OCI-LY1 (cell line): ENCODE measurements around the gene TAX1BP3.

Source experiments
- H2AFZ ChIP-seq: fragments of 200-600 bp; sonication (generic), shearing (Covaris generic); 2 replicates; pipeline ENCODE4 v1.6.0; 2014; ENCODE audit warnings: antibody characterized with exemption, mild to moderate bottlenecking, low read length
- H3F3A ChIP-seq: fragments of 200-600 bp; sonication (generic), shearing (Covaris generic); 2 replicates; pipeline ENCODE4 v1.6.0; 2014; ENCODE audit warnings: mild to moderate bottlenecking, antibody characterized with exemption, low read length, moderate library complexity; ENCODE audit not compliant: insufficient read depth
- H3K27ac ChIP-seq: fragments of 200-600 bp; sonication (generic); 2 replicates; pipeline ENCODE4 v1.5.1; 2014; ENCODE audit warnings: low read length, mixed run types, mild to moderate bottlenecking, low read depth; ENCODE audit not compliant: poor library complexity, severe bottlenecking
- H3K27me3 ChIP-seq: fragments of 200-600 bp; sonication (generic); 2 replicates; pipeline ENCODE4 v1.6.0; 2014; ENCODE audit warnings: antibody characterized with exemption, mild to moderate bottlenecking, low read length, moderate library complexity; ENCODE audit not compliant: insufficient read depth
- H3K36me3 ChIP-seq: fragments of 200-600 bp; sonication (generic); 2 replicates; pipeline ENCODE4 v1.6.1; 2014; ENCODE audit warnings: mild to moderate bottlenecking, antibody characterized with exemption, low read length, moderate library complexity, mixed read lengths; ENCODE audit not compliant: insufficient read depth
- H3K4me1 ChIP-seq: fragments of 200-600 bp; sonication (generic); 2 replicates; pipeline ENCODE4 v1.5.1; 2014; ENCODE audit warnings: mild to moderate bottlenecking, low read length, moderate library complexity; ENCODE audit not compliant: insufficient read depth, severe bottlenecking
- H3K4me2 ChIP-seq: fragments of 200-600 bp; sonication (generic), shearing (Covaris generic); 2 replicates; pipeline ENCODE4 v1.6.1; 2014; ENCODE audit warnings: low read length
- H3K4me3 ChIP-seq: fragments of 200-600 bp; sonication (generic); 2 replicates; pipeline ENCODE4 v1.5.1; 2014; ENCODE audit warnings: low read length, low read depth, mild to moderate bottlenecking, mixed read lengths; ENCODE audit not compliant: poor library complexity, severe bottlenecking
- H3K79me2 ChIP-seq: fragments of 200-600 bp; shearing (Covaris generic); 2 replicates; pipeline ENCODE4 v1.6.1; 2016; ENCODE audit warnings: mixed run types, low read length, mixed read lengths; ENCODE audit not compliant: insufficient read depth
- H3K9ac ChIP-seq: fragments of 200-600 bp; sonication (generic), shearing (Covaris generic); 2 replicates; pipeline ENCODE4 v1.6.1; 2014; ENCODE audit warnings: mild to moderate bottlenecking, low read length, mixed read lengths
- H3K9me2 ChIP-seq: fragments of 200-600 bp; sonication (generic), shearing (Covaris generic); 2 replicates; pipeline ENCODE4 v1.6.1; 2014; ENCODE audit warnings: low read depth, mild to moderate bottlenecking, low read length, mixed read lengths
- H3K9me3 ChIP-seq: fragments of 200-600 bp; shearing (Covaris generic); 2 replicates; pipeline ENCODE4 v1.6.1; 2014; ENCODE audit warnings: low read length, mixed read lengths
- H4K20me1 ChIP-seq: fragments of 200-600 bp; sonication (generic), shearing (Covaris generic); 2 replicates; pipeline ENCODE4 v1.6.0; 2016; ENCODE audit warnings: mild to moderate bottlenecking, low read length; ENCODE audit not compliant: insufficient read depth
- CTCF ChIP-seq: fragments of 200-600 bp; sonication (generic), shearing (Covaris generic); IDR thresholded peaks from 2 replicates; pipeline ENCODE4 v1.5.1; 2017; ENCODE audit warnings: mild to moderate bottlenecking, antibody characterized with exemption, low read length, moderate library complexity, mixed read lengths
- EZH2 ChIP-seq: fragments of 200-600 bp; sonication (generic), shearing (Covaris generic); IDR thresholded peaks from 2 replicates; pipeline ENCODE4 v1.8.0; 2017; ENCODE audit warnings: borderline replicate concordance, mixed run types, mild to moderate bottlenecking, antibody characterized with exemption, low read length, moderate library complexity, mixed read lengths

The TAX1BP3 gene

GRCh38 chr17:3695723-3696411 is 27.5 kb upstream of the TAX1BP3 start, which contains the start of gene P2RX5:
TSS of gene P2RX5 (minus strand) at chr17:3696155. CDS start at chr17:3696005, 150 bp downstream.
- Histone ChIP-seq H3K4me1 (peaks cover 33% of the 10 kb centered on the region), H3K27me3 (no peaks in the 10 kb centered on the region; the same call in 1 of the 2 replicates), H4K20me1 (no peaks in the 10 kb centered on the region), H3K27ac (peak within 1 kb of the TSS; percentile 52), H3F3A (no peaks in the 10 kb centered on the region), H3K9me2 (no peaks in the 10 kb centered on the region), H3K36me3 (no peaks in the 10 kb centered on the region; the same call in 1 of the 2 replicates), H3K4me2 (peak within 1 kb of the TSS; percentile 76), H3K4me3 (peak within 1 kb of the TSS; percentile 70), H3K9ac (peak within 1 kb of the TSS; percentile 73), H3K9me3 (no peaks in the 10 kb centered on the region), H3K79me2 (peaks cover 7% of the 10 kb centered on the region; the same call in 1 of the 2 replicates), H2AFZ (no peak within 1 kb of the TSS)
- no peak for TF ChIP-seq CTCF
- no peak for TF ChIP-seq EZH2

- no peaks in the 10 kb centered on the region; the same call in 1 of the 2 replicates for H3K27me3 ChIP-seq
- H3K9ac ChIP-seq = peak overlapping the region; percentile 73
- no peaks in the 10 kb centered on the region for H4K20me1 ChIP-seq
- H3K4me3 ChIP-seq = peak overlapping the region; percentile 70
- no peaks in the 10 kb centered on the region for H3F3A ChIP-seq
- H3K79me2 ChIP-seq = peaks cover 7% of the 10 kb centered on the region; the same call in 1 of the 2 replicates
- H3K9me2 ChIP-seq = no peaks in the 10 kb centered on the region
- no peak for TF ChIP-seq CTCF
- TF ChIP-seq EZH2 = no peak
- no peaks in the 10 kb centered on the region; the same call in 1 of the 2 replicates for H3K36me3 ChIP-seq
- H3K4me2 ChIP-seq = peak overlapping the region; percentile 76
- H3K27ac ChIP-seq = peak overlapping the region; percentile 52
- H3K9me3 ChIP-seq = no peaks in the 10 kb centered on the region
- H3K4me1 ChIP-seq = peaks cover 40% of the 10 kb centered on the region
- H2AFZ ChIP-seq = no peak overlapping the region
These were observed 26.8 kb upstream of the TAX1BP3 start for GRCh38 chr17:3695129-3695722.

- Histone ChIP-seq H3K9ac (peak overlapping the region; percentile 73; the same call in 1 of the 2 replicates), H3K4me2 (peak overlapping the region; percentile 76), H3K27ac (peak overlapping the region; percentile 52)
These were observed 25.5 kb upstream of the TAX1BP3 start for GRCh38 chr17:3693829-3694231.

More at GRCh38 chr17:3693829-3694231, 25.5 kb upstream of the TAX1BP3 start:
- H3K27me3 ChIP-seq = no peaks in the 10 kb centered on the region; the same call in 1 of the 2 replicates
- H3K9me3 ChIP-seq = no peaks in the 10 kb centered on the region
- no peak overlapping the region for H2AFZ ChIP-seq
- no peaks in the 10 kb centered on the region for H3F3A ChIP-seq
- H3K4me1 ChIP-seq = peaks cover 54% of the 10 kb centered on the region
- H3K79me2 ChIP-seq = peaks cover 7% of the 10 kb centered on the region; the same call in 1 of the 2 replicates
- H4K20me1 ChIP-seq = no peaks in the 10 kb centered on the region
- no peaks in the 10 kb centered on the region for H3K9me2 ChIP-seq
- TF ChIP-seq CTCF = no peak
- H3K36me3 ChIP-seq = no peaks in the 10 kb centered on the region; the same call in 1 of the 2 replicates
- peak overlapping the region; percentile 70 for H3K4me3 ChIP-seq
